RWPE1 (cell line): Measurements from ENCODE around the gene SEMA7A.
A peak's percentile ranks its signal among the peaks of the same experiment; 100 is the strongest.

ENCODE experiments used
- CTCF ChIA-PET: fragments of 350-600 bp; sonication (Branson Sonifier 250); formaldehyde crosslinking; extraction: SDS; loops from one replicate; lab custom pipeline; 2021; lab: Yijun Ruan, JAX
- POLR2A ChIA-PET: fragments of 400-600 bp; formaldehyde crosslinking; extraction: SDS; loops from one replicate; lab custom pipeline; 2020; ENCODE audit warnings: antibody characterized with exemption; ENCODE audit not compliant: low non-redundant PET; lab: Yijun Ruan, JAX
- DNase-seq: peaks from one replicate; pipeline ENCODE4 v3.0.0; 2012; ENCODE audit warnings: low spot score
- H3K27ac ChIP-seq: fragments of 450-650 bp; 2 replicates; pipeline ENCODE4 v1.5.1; 2017
- CTCF ChIP-seq: fragments of 450-650 bp; conservative IDR thresholded peaks from 2 replicates; pipeline ENCODE4 v1.5.1; 2017; ENCODE audit warnings: low read depth, mild to moderate bottlenecking

SEMA7A gene

GRCh38 chr15:74377831-74378766 is 55.7 kb downstream of the SEMA7A start:
- ChIA-PET CTCF (interaction anchor here (0.5 to 1.9 kb wide), 6 partner anchors 32 to 243 kb away, joined by 3 to 4 read pairs (median 3); no protein-coding TSS in a partner anchor), POLR2A (no interaction called here)
- H3K27ac ChIP-seq, result no peak overlapping the region
- DNase-seq, result no peak
- TF ChIP-seq CTCF, result no peak

- no peak overlapping the region for H3K27ac ChIP-seq
- no peak for TF ChIP-seq CTCF
- ChIA-PET CTCF (interaction anchor here (1.2 kb wide), 1 partner anchor 245 kb away, joined by 3 read pairs; no protein-coding TSS in a partner anchor), POLR2A (no interaction called here)
- DNase-seq, result no peak
These were observed 56.8 kb downstream of the SEMA7A start for GRCh38 chr15:74376825-74377581.

- POLR2A ChIA-PET, result no interaction called here
- no peak overlapping the region for H3K27ac ChIP-seq
- no peak for TF ChIP-seq CTCF
- DNase-seq, result no peak
- CTCF ChIA-PET, result interaction anchor here (0.6 to 2.6 kb wide), 11 partner anchors 12 to 1331 kb away, joined by 3 to 16 read pairs (median 4); no protein-coding TSS in a partner anchor
These were observed 57.5 kb downstream of the SEMA7A start for GRCh38 chr15:74376226-74376625.

- DNase-seq, result peak; percentile 76
- ChIA-PET CTCF (interaction anchor here (0.5 to 2.6 kb wide), 10 partner anchors 8 to 260 kb away, joined by 3 to 16 read pairs (median 4); no protein-coding TSS in a partner anchor), POLR2A (no interaction called here)
- H3K27ac ChIP-seq, result no peak overlapping the region
- peak; percentile 98 for TF ChIP-seq CTCF
These were observed 58.5 kb downstream of the SEMA7A start for GRCh38 chr15:74375303-74375693.

GRCh38 chr15:74374648-74375302 is 59.0 kb downstream of the SEMA7A start:
- H3K27ac ChIP-seq, result no peak overlapping the region
- ChIA-PET CTCF (interaction anchor here (0.5 to 2.6 kb wide), 22 partner anchors 8 to 624 kb away, joined by 3 to 16 read pairs (median 4); no protein-coding TSS in a partner anchor), POLR2A (no interaction called here)
- DNase-seq, result no peak
- no peak for TF ChIP-seq CTCF
